Activated CD4-positive, alpha-beta T cell treated with anti-CD3 and anti-CD28 coated beads, Interleukin-2, amount 50 U/mL, for 1 hour (primary cell): Measurements from ENCODE around the gene SLC6A6.

ENCODE experiments used
- DNase-seq: peaks from one replicate; pipeline ENCODE4 v3.0.0-alpha.2; 2020

SLC6A6 gene

GRCh38 chr3:14440168-14440518 lies 37.7 kb downstream of the SLC6A6 start:
- no peak for DNase-seq

GRCh38 chr3:14440531-14441239 lies 38.3 kb downstream of the SLC6A6 start:
- no peak for DNase-seq

- no peak for DNase-seq
These were observed 39.0 kb downstream of the SLC6A6 start for GRCh38 chr3:14441240-14441919.

- DNase-seq, result no peak
These were observed 39.5 kb downstream of the SLC6A6 start for GRCh38 chr3:14441920-14442300.

DNA sequence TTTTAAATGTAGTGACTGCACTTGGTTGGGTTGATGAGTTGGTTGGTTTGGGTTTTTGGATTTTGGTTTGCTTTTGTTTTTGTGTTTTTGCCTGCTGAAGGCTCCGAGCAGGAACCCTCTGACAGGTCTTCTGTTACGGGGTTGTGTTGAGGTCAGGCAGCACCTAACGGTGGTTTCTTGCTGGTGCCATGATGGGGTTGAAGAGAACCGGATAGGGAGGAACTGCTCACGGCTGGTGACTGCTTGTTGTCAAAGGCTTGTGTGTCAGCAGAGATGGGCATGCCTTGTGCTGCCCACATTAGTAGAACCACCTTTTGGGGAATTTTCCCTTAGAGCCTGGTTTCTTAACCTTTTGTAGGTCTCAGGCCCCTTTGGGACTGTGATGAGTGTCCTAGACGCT lies 42.0 kb downstream of the SLC6A6 start:
- no peak for DNase-seq

DNA sequence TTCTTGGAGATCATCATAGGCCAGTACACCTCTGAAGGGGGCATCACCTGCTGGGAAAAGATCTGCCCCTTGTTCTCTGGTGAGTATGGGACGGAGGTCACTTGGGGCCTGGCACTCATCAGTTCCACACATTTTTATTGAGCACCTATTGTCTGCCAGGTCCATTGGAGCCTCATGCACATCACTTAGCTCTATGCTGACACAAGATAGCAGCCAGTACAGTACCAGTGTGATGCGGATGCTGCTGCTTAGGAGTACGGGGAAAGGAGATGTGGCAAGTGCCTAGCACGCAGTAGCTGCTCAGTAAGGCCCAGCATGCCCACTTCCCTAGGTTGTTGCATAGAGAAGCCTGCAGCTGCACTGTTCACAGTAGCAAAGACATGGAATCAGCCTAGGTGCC lies 43.4 kb downstream of the SLC6A6 start:
- no peak for DNase-seq

GRCh38 chr3:14446988-14447570 lies 44.7 kb downstream of the SLC6A6 start:
- DNase-seq, result no peak

DNA sequence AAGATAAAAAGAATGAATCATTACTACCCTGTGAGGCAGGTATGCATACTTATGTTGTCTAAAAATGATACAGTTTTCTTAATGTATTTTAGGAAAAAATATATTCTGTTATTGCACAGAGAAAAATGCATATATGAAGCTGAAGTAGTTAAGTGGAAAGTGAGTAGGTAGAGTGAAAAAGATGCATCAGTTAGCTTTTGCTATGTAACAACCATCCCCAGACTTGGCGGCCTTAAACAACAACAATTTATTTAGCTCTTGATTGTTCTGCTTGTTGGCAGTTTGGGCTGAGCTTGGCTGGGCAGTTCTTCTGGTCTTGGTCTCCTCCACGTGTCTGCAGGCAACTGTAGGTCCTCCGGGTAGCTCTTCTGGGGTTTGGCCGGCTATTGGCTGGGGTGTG lies 45.7 kb downstream of the SLC6A6 start:
- no peak for DNase-seq

DNA sequence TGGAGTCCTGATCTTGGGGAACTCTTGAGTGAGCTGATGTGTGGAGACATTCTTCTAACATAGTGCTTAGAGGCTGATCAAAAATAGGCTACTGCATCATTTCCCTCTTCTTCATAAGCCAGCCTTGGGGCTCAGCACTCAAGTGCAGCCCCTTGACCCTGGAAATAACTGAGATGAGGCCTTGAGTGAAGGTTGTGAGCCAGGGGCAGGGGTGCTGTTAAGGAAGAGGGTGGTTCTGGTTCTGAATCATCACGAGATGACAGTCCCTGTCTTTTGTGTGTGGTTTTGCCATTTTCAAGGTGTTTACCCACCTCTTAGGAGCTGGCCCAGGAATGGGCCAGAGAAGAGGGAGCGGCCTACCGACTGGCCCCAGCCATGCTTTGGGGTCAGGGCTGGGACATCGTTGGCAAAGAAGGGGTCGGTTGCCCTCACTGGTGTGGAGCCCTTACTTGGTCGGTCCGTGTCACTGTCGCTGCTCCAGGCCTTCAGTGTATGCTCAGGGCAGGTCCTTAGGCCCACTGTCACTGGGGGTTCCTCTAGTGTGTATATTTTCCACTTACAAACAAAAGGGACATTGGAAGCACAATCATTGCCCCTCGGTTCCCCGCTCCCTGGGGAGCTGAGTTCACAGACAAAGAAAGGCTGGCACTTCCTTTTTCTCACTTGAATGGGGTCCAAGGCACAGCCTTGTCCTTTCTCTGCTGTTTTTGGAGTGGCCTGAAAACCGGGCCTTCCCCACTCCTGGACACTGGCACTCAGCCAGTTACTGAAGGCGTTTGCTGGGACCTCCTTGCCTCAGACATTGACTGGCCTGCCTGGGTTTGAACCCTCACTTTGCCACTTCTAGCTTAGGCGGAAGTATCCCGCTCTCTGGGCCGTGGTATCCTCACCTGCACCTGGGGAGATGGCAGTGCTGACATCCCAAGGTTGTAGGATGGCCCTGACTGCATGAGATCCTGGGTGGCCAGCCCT lies 46.6 kb downstream of the SLC6A6 start:
- DNase-seq, result no peak

DNA sequence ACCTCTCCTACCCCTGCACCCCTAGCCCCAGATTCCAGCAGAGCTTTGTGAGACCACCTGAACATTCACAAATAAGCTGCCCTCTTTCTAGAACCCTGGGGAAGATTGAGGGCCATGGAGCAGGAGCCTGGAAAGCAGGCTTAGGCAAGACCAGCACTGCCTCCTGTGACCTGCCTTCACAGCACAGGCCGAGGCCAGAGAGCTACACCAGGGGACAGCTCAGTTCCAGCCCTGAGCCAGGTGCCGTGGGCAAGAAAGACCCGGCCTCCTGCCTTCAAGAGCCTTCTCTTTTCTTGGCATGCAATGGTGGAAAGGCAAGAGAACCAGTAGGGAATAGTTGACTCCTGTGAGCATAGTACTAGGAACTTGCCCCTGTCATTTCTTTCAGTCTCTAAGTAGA lies 48.1 kb downstream of the SLC6A6 start:
- DNase-seq, result no peak

DNA sequence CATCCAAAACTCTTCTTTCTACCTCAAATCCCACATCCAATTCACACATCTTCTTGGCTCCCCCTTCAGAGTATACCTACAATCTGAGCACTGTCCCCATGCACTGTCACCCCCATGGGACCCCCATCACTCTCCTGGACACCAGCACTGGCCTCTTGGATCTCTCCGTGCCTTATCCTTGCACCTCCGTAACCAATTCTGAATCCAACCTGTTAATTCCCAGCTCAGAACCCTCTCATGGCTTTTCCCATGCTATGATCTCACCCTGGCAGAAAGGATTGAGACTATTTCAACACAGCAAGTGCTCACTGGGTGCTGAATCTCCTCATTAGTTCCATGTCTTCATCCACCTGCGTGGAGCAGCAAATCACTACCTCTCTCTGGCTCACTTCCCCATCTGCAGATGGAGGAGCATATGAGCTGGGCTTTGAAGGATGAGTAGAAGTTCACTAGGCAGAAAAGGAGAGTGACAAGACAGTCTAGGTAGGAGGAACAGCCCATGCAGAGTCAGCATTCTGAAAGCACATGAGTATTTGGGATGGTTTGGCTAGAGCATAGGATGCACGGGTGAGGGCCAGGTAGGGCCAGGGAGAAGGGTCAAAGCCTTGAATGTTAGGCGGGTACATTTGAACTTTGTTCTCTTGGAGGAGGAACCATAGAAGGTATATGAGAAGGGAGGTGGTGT lies 48.7 kb downstream of the SLC6A6 start:
- no peak for DNase-seq

GRCh38 chr3:14451844-14452739 lies 49.7 kb downstream of the SLC6A6 start:
- no peak for DNase-seq

DNA sequence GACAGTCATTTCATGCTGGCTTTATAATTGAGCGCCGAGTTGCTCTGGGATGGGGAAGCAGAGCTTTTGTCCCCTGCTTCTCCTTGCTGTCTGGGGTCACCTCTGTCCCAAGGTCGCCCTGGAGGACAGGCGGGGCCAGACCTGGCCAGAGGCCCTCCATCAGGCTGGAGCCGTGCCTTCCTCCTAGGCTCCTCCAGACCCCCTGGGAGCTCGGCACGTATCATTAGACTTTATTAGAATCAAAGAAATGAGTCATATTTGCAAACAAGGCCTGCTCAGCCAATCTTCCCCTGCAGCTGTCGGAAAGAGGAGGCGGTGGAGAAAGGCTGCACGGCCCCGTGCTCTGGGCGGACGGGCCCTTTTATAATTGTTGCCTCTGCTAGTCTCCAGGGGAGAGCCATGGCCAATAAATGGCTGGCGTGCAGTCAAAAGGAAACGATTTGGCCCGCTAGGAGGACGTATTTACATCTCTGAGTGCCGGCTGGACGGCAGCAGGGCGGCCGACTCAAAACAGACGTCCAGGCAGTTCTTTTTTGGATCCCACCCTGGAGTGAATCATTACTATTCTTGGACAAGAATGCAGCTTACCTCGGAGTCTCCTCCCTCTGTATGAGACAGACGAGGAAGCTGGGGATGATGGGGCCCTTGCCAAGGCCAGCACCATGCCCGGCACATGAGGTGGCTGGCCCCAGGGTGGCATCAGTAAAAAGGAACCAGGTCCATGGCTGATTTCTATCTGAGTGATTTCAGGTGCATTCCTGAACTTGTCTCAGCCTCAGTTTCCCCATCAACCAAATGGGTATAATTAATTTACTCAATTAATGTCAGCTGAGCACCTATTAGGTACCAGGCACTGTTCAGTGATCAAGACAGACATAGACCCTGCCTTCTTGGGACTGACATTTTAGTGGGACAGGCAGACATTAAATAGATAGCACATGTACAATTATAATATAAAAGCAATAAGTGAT lies 50.6 kb downstream of the SLC6A6 start:
- DNase-seq, result no peak

DNA sequence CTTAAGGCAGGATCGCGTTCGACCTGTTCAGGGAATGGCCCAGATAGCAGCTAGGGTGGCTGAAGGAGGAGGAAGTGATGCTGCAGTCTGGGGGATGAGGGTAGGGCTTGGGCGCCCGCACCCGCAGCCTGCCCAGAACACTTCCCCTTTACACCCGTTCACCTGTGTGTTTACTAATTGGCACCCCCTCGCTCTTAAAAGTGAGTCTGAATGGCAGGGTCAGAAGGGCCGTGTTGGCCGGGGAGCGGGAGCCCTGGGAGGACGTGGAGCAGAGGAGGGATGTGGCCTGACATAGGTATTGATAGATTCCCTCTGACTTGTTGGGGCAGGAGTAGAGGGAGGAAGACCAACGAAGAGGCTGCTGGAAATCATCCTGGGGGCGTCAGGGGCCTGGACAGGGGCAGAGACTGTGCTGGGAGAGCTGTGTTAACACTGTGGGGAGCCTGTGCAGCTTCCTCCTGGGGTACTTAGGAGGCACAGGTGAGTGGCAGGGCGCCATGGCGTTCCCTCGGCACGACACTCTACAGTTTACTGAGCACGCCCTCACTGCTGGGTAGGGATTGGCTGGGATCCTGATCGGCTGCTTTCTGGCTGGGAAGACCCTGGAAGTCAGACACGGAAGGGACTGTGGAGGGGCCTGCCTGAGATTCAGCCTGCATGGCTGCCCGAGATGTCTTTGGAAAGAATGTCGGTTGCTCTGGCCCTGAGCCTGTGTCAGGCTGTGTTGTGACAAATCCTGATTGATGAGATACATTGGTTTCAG lies 51.7 kb downstream of the SLC6A6 start:
- DNase-seq, result no peak

GRCh38 chr3:14454639-14455310 lies 52.4 kb downstream of the SLC6A6 start:
- DNase-seq, result no peak

DNA sequence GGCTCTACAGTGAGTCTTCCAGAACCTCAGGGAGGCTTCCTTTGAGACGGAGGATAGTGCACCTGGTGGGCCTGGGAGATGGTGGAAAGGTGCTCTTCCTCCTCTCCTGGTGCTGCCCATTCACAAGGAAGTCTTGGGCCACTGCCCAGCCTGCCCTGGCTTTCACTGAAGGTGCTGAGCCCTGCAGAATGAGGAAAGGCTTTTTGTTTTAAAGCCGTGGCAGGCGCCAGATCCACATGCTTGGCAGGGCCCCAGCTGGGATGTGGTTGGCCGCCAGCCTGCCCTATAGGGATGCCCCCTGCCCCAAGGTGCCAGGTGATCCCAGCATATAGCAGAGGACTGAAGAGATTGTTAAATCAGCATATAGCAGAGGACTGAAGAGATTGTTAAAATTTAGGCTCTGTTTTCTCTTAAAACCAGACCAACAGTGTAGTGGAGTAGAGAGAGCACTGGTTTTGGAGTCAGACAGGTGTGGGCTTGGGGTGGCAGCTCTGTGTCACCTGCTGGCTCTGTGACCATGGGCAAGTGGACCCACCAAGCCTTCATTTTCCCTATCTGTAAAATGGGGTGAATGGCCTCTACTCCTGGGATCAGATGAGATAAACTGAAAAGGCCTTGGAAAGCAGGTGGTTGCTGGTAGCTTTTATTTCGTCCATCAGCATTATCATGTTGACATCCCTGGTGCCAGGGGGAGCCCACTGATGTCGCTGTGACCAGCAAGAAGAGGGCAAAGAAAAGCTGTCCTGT lies 53.3 kb downstream of the SLC6A6 start:
- DNase-seq, result no peak

DNA sequence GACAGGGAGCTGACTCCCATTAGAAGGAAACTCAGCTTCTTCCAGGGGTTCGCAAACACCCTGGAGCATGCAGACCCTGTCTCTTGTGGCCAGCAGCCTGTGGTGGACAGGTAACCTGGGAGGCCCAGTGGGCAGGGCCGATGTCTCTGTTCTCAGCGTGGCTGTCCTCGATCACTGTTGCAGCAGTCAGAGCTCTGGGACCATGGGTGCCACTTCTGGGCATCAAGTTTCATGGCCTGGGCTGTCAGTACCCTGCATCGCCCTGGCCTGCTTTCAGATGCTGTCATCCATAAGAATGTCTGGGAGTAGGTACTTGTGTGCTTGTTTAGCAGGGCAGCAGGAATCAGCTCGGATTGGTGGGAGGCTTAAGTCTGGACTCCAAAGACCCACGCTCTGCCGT lies 54.4 kb downstream of the SLC6A6 start:
- no peak for DNase-seq

DNA sequence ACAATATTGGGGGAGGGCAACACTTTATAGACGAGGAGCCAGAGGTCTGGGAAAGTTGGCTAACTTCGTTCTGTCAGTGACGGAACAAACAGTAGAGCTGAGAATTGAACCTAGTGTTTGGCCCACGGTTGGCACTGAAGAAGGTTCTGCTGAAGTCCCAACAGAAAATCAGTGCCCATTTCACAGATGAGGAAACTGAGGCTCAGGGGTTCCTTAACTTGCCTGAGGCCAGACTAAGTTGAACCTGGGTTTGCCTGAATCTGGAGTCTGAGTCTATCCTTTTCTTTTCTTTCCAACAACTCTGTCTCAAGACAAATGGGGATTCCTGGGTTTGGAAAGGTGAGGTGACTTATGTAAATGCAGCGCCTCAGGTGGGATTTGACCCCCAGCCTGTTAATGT lies 55.1 kb downstream of the SLC6A6 start:
- DNase-seq, result no peak
